ENCODE data around the gene PURA.

PURA gene

DNA sequence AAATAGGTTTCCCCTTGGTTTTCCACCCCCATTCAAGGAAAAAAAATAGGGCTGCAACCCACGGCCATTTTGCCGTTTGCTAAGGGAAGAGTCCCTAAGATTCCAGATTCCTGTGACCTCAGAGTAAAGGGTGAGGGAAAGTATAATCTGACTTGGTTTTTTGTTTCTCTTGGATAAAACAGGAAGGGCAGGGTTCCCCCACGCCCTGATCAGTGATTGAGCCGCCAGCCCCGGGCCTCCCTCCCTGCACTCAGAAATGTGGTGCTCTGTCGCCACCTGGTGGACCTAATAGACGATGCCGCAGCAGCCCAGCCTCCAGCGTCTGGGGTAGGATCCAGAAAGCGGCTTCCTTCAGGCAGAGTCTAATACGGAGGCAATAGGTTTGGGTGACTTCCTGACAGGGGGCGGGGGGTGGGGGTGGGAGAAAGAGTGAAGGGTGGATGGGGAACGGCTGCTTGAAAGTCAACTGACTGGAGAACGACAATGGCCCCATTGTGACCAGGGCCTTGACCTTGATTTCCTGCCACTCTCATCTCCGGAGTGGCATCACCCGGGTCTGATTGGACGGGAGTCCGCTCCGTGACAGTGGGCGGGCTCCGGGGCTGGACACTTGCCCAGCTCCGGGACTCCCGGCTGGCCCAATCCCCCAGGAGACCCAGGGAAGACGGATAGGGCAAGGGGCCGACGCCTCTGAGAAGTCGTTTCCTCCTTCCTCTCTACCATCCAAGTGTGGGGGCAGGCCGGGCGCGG, 43.3 kb downstream of the PURA start:
- Mint-ChIP-seq H3K27ac (peak overlapping the region; percentile 78), H3K4me3 (peak overlapping the region; percentile 53), H3K36me3 (no peaks in the 10 kb centered on the region), H3K4me1 (peaks cover 9% of the 10 kb centered on the region), H3K9me3 (no peaks in the 10 kb centered on the region)
- peak; percentile 92 to 94 for DNase-seq (ENCODE audit: low spot score in 2 of 2)
- peak; percentile 98 for ATAC-seq

DNA sequence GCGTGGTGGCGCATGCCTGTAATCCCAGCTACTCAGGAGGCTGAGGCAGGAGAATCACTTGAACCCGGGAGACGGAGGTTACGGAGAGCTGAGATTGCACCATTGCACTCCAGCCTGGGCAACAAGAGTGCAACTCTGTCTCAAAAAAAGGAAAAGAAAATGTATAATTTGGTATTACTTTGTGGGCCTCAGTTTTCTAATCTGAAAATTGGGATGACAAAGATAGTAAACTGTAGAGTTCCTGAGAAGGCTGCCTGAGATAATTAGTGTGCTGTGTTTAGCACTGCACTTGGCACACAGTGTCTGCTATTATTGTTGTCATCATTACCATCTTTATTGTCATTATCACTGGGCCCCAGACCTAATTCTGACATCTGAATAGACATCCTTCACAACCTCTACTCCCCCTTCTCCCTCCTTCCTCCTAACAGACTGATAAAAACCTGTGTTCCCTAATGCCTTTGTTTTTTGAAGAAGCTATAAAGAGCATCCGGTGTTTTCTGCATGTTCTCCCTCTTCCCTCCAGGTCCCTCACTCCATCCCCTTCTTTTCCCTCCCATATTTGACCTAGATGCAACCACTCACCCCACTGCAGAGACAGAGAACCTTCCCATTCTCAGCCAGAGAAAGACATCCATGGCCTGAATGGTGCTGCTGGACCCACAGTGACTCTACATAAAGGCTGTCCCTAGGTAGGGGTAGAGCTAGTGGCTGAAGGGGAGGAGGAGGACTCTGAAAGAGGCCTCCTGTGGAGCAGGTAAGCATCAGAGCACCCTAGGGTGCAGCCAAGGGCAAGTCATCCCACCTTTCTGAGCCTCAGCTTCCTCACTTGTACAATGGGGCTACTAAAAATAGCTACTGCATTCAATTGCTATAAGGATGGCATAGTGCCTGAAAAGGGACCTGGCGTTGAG, 45.4 kb downstream of the PURA start:
- DNase-seq (ENCODE audit: low spot score in 2 of 2) (no peak), ATAC-seq (no peak)
- Mint-ChIP-seq H3K4me1 (peaks cover 9% of the 10 kb centered on the region), H3K36me3 (no peaks in the 10 kb centered on the region), H3K27ac (no peak overlapping the region), H3K4me3 (no peak overlapping the region), H3K9me3 (no peaks in the 10 kb centered on the region)

DNA sequence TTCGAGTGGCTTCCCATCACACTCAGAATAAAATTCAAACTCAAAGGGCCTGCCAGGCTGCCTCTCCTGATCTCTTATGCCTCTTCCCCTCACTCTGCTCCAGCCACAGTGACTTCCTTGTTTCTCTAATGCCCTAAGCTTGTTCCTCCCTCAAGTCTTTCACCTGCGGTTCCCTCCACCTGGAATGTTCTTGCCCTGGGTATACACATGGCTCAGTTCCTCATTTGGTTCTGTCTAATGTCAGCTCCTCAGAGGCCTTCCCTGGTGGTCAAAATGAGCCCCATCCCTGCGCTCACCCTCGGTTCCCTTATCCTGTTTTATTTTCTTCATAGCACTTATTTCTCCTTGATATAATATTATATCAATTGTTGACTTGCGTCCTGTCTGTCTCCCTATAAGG, 48.4 kb downstream of the PURA start:
- Mint-ChIP-seq H3K4me3 (no peak overlapping the region), H3K4me1 (peaks cover 2% of the 10 kb centered on the region), H3K9me3 (no peaks in the 10 kb centered on the region), H3K36me3 (no peaks in the 10 kb centered on the region), H3K27ac (no peak overlapping the region)
- DNase-seq (ENCODE audit: low spot score in 2 of 2): no peak
- ATAC-seq: no peak

DNA sequence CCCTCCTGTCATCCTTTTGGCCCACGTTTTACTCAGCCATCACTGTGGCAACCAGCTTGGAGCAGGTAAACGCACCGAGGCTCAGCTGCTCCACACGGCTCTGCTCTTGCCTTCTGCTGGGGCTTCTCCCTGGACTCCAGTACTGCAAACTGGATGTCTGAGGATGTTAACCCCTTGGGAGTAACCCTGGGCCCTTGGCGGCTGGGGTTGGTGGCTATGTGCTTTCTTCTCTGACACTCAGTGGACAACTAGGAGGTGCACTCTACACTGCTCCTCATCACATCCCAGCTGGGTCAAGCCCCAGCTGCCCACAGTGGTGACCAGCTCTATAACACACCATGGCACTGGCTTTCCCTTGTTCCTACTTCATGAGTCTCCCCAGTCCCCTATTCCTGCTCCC, 48.9 kb downstream of the PURA start:
- H3K36me3 Mint-ChIP-seq: no peaks in the 10 kb centered on the region
- ATAC-seq (no peak), DNase-seq (ENCODE audit: low spot score in 2 of 2) (no peak)
- H3K4me1 Mint-ChIP-seq: no peaks in the 10 kb centered on the region
- H3K4me3 Mint-ChIP-seq: no peak overlapping the region
- no peak overlapping the region for H3K27ac Mint-ChIP-seq
- H3K9me3 Mint-ChIP-seq: no peaks in the 10 kb centered on the region

DNA sequence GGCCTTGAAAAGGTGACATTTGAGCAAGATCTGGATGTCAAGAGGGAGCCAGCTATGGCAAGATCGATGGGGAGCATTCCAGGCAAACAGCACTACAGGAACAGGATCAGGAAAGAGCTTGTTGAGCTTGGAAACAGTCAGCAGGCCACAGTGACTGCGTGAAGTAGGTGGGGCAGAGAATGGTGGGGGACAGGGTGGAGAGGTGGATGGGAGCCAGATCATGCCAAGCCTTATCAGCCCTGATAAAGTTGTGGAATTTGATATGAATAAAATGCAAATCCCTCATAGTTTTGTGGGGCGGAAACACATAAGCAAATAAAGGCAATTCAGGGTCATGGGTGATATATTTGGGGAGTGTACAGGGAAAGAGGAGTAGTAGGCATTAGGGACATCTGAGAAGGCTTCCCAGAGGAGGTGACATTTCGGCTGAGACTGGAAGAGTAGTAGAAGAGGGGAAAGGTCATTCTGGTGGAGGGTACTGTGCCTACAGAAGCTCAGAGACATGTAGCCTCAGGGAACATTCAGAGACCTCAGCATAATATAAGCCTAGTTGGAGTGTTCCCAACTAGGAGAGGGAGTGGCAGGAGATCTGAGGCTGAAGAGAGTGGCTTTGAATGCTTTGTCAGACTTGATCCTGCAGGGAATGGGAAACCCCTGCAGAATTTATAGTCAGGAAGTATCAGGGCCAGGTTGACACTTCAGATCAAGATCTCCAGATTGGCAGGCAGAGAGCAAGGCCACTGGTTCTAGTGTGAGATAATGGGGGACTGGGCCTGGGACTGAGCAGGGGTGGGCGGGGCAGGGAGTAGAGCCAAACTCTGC, 51.4 kb downstream of the PURA start:
- Mint-ChIP-seq H3K9me3 (no peaks in the 10 kb centered on the region), H3K36me3 (no peaks in the 10 kb centered on the region), H3K27ac (no peak overlapping the region), H3K4me3 (no peak overlapping the region), H3K4me1 (no peaks in the 10 kb centered on the region)
- DNase-seq (ENCODE audit: low spot score in 2 of 2) (no peak), ATAC-seq (no peak)

DNA sequence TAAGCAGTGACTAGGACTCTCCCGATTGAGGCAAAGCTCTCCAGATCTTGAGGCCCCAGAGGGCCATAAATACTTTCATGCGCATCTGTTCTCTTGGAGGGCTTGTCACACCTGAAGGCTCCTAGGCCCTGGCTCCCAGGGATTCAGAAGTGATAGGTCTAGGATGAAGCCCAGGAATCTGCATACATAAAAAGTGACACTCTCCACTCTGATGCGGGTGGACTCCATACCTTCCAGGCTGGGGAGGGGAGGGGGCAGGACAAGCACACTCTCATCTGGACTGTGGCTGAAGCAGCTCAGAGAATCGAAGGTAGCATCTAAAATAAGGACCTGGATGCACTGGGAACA, 52.0 kb downstream of the PURA start:
- Mint-ChIP-seq H3K36me3 (no peaks in the 10 kb centered on the region), H3K27ac (peak overlapping the region; percentile 52)

DNA sequence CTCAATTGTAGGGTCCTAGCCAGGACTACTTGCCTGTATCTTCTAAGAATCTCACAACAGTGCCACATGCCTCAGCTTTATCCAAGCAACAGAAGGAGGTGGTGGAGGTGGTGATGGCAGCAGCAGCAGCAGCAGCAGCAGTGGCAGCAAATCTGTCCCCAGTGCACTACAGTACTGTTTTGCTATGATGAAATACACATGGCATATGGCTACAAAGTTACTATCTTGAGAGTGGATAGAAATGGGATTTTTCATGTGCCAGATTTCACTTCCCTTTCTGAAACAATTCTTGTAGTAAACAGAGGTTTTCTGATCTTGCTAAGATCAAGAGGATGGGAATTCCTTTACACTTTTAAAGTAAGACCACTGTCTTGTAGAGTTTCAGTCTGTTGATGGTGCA, 53.0 kb downstream of the PURA start:
- DNase-seq (ENCODE audit: low spot score in 2 of 2) (no peak), ATAC-seq (no peak)
- Mint-ChIP-seq H3K4me3 (no peak overlapping the region), H3K36me3 (no peaks in the 10 kb centered on the region), H3K27ac (no peak overlapping the region), H3K9me3 (no peaks in the 10 kb centered on the region), H3K4me1 (no peaks in the 10 kb centered on the region)

More for the DNA sequence above, 52.0 kb downstream of the PURA start:
- Mint-ChIP-seq H3K4me3 (no peak overlapping the region), H3K4me1 (no peaks in the 10 kb centered on the region), H3K9me3 (no peaks in the 10 kb centered on the region)
- no peak for DNase-seq (ENCODE audit: low spot score in 2 of 2)
- ATAC-seq: no peak

DNA sequence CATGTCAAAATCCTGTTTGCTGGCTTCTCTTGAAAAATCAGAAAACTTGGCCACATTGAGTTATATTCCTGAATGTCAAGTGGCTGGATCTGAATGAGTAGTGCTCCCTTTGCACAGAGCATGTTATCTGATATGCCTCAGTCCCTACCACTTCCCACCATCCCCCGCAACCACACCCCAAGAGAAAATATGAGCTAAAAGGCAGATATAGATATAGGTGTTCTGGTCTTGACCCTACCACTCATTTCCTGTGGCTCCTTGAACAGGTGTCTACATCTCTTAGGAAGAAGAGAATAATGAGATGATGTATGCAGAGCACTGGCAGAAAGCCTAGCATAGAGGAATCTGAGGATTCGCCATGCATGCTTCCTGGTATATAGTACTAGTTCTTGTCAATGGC, 54.5 kb downstream of the PURA start:
- Mint-ChIP-seq H3K36me3 (no peaks in the 10 kb centered on the region), H3K4me3 (no peak overlapping the region), H3K4me1 (no peaks in the 10 kb centered on the region), H3K9me3 (no peaks in the 10 kb centered on the region), H3K27ac (no peak overlapping the region)
- DNase-seq (ENCODE audit: low spot score in 2 of 2): no peak
- ATAC-seq: no peak

DNA sequence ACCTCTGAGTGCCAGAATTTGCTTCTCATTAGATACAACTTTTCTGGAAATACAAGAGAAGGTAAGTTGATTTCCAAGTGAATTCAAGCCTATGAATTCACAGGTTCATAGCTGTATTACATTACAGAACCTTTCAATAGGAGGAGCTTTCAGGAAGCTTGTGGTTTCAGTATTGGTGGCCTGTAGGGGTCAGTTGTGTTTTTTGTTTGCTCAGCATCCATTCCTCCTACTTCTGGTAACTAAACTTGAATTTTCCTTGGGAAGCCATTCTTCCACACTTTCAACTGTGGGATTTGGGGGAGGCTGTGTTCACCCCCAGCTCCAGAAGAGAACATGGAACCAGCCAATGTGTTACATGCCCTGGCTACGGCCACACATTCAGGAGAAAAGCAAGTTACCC, 55.5 kb downstream of the PURA start:
- no peaks in the 10 kb centered on the region for H3K9me3 Mint-ChIP-seq
- no peak overlapping the region for H3K4me3 Mint-ChIP-seq
- H3K4me1 Mint-ChIP-seq: peaks cover 5% of the 10 kb centered on the region
- no peaks in the 10 kb centered on the region for H3K36me3 Mint-ChIP-seq
- ATAC-seq (no peak), DNase-seq (ENCODE audit: low spot score in 2 of 2) (no peak)
- no peak overlapping the region for H3K27ac Mint-ChIP-seq

DNA sequence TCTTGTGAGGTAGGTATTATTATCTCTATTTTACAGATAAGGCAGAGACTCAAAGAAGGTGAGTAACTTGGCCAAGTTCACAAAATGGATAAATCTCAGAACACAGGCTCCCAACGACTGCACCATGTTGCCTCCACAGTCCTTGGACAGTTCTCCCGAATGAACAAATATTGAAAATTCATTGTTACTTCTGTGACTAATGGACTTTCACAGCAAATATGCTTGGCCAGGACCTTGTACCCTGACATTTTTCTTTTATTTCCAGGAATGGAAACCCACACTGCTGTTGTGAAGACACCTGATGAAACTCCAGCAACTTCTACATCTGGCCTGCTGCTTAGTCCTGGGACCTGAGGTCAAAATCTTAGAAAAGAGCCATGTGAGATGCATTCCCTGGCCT, 58.6 kb downstream of the PURA start:
- Mint-ChIP-seq H3K9me3 (no peaks in the 10 kb centered on the region), H3K4me1 (peaks cover 14% of the 10 kb centered on the region), H3K36me3 (peaks cover 5% of the 10 kb centered on the region), H3K27ac (no peak overlapping the region), H3K4me3 (no peak overlapping the region)
- no peak for DNase-seq (ENCODE audit: low spot score in 2 of 2)
- ATAC-seq: no peak

DNA sequence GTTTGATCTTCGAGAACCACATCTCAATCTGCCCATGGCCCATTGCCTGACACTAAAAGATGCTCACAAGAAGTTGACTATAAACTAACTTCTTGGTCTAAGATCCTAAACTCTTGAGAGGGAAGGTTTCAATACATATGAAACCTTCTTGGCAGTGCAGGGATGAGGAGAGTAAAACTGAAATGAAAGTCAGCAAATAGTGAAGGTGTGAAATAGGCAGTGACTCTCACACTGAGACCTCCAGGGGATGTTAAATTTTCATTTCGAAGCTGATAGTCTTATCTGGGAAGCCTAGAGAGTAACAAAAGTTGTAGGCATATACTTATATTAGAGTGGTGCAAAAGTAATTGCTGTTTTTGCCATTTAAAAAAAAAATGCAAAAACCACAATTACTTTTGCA, 60.1 kb downstream of the PURA start:
- ATAC-seq: no peak
- H3K4me1 Mint-ChIP-seq: peaks cover 14% of the 10 kb centered on the region
- H3K4me3 Mint-ChIP-seq: peak overlapping the region; percentile 89
- H3K27ac Mint-ChIP-seq: peak overlapping the region; percentile 89
- H3K36me3 Mint-ChIP-seq: peaks cover 5% of the 10 kb centered on the region
- H3K9me3 Mint-ChIP-seq: no peaks in the 10 kb centered on the region
- no peak for DNase-seq (ENCODE audit: low spot score in 2 of 2)

DNA sequence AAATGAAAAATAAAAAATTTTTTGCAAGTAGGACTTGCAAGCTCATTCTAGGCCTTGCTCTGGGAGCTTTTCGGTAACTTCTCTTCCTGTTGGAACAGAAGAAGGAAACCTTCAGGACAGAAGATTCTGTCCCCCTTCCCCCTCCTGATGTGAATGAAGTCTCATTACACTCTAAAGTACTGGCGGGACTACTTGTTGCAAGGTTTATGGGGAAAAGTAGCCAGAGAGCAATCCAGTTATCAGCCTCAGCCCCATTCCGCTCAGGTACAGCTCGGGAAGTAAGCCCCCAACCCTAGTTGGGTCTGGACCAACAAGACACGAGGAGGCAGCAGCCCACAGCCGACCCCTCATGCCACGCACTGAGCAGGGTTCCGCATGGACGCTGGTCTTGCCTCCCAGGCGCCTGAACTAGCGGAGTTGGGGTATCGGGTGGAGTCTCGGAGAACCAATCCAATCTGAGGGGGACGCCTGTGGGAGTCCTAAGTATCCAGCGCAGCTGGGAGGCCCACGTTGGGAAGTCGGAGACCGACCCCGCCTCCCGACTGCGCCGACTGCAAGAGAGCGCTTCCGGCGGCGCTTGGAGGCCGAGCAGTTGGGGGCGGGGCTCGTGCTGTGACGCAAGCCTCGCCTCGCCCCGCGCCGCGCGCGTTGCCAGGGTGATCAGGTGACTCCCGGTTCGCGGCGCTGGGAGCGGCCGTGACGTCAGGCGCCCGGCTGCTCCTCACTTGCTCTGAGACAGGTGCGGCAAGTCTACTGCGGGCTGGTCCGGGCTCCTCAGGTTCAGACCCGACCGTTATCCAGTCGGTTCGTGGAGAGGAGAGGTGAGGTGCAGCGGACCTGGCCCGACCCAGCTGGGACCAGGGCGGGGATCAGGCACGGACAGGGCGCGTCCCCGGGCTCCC, 60.8 kb downstream of the PURA start, which contains the start of gene CYSTM1:
TSS of gene CYSTM1 (plus strand) at position 724 of the 902 bp plus-strand sequence. CDS start 19,278 bp downstream, outside the sequence.
- peak within 1 kb of the TSS; percentile 89 for H3K27ac Mint-ChIP-seq
- peak within 1 kb of the TSS; percentile 89 for H3K4me3 Mint-ChIP-seq
- H3K4me1 Mint-ChIP-seq: peaks cover 14% of the 10 kb centered on the region
- DNase-seq (ENCODE audit: low spot score in 2 of 2) (peak; percentile 92 to 95), ATAC-seq (peak; percentile 95)
- H3K36me3 Mint-ChIP-seq: peaks cover 5% of the 10 kb centered on the region
- H3K9me3 Mint-ChIP-seq: no peaks in the 10 kb centered on the region
